Tongue (tissue), 3 donors: ENCODE results near the gene SLC25A47. TPM values are rescaled to one million over a fixed set of nuclear protein-coding genes. Genes with fewer than 3 reads are reported as not detected.

Experiments used
- DNase-seq: peaks from one replicate; pipeline ENCODE4 v3.0.0-alpha.2; 2015
- small RNA-seq: library from RNA; depleted of rRNA; stranded (forward); fragments of <200 nt; gene quantifications from one replicate; pipeline ENCODE3, GENCODE V24; 2014; ENCODE audit warnings: low replicate concordance
- total RNA-seq: library from RNA; depleted of rRNA; stranded (reverse); fragments of >200 nt; gene quantifications from one replicate; pipeline ENCODE4 v1.2.3, GENCODE V29; 2014

The SLC25A47 gene
- total RNA-seq, 1 donor from 2014 or later = not detected

DNA sequence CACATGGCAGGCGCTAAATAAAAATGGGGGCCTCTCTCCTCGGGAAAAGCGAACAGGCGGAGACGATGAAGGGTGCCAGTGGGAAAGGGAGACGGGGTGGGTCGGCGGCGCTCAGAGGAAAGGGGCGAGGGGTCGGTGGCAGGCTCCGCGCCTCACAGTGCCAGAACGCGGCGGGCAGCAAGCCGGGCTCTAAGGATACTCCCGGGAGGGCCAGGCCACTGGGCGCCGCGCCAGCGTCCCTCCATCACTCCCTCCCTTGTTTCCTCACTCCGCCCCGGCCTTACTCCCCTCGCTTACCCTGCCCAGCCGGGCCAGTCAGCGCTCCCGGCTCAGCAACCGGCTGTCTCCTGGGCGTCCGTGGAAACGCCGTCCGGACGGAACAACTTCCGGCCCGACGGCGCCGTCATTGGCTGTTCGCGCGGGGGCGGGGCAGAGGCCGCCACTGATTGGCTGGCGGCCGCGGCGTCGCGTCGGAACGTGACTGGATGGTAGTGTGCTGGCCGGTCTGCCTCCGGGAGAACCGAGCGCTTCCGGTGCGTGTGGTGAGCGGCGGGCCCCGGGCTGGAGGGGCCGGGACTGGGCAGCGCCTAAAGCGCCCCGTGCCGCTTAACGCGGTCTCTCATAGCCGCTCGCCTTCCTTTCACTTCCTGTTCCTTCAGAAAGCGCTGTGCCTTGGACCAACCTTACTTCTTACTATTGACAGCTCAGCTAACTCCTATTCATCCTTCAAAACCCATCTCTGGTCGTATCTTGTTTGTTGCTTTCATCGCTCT, 53.0 kb downstream of the SLC25A47 start, which contains the start of gene WDR25:
Gene WDR25, plus strand, starts transcription at position 523 of the 773 bp plus-strand sequence.
- DNase-seq = peak; percentile 97

DNA sequence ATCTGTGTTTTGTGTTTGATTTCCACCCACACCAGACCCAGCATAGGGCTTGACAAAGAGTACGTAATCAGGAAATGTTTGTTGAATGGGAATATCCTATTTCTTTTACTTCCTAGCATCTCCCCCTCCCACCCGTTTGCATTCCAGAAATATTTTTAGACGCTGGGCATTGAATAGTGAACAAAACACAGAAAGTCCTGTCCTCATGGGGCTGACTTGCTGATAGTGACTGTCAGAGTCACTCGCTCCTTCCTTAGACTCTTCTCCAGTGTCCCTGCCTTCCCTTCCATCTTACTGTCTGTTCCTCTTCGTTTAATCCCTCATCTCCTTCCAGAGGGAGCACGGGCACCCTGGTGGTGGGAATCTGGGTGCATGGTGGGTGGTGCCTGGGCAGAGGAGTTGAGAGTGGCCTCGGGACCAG, 53.6 kb downstream of the SLC25A47 start:
- DNase-seq = no peak

Small RNA genes within 50 kb of the gene (small RNA-seq; reads per million reads assigned to genes)
- gene AL157871.3 (not detected), gene MIR345 (35.9 reads per million, percentile 95 among the genes with 10 or more reads in this experiment), gene RN7SL523P (not detected)

Other genes starting within 250 kb of the SLC25A47 start
- 4.9 TPM for gene DEGS2, start 163.7 kb upstream of the SLC25A47 start, total RNA-seq
- 57.2 TPM for gene YY1, start 84.2 kb upstream of the SLC25A47 start, total RNA-seq
- 39.6 TPM for gene SLC25A29, start 16.9 kb upstream of the SLC25A47 start, total RNA-seq
- gene WDR25, start 53.1 kb downstream of the SLC25A47 start, total RNA-seq = 8.1 TPM